Progenitor cell of endocrine pancreas (in vitro differentiated cells): ENCODE measurements around the gene OSBPL6. TPM values are rescaled to one million over a fixed set of nuclear protein-coding genes. Genes with fewer than 3 reads are reported as not detected.

Experiments used
- DNase-seq: peaks from one replicate; pipeline ENCODE4 v3.0.0; 2021; ENCODE audit warnings: low spot score; ENCODE audit not compliant: unreplicated experiment
- H3K27ac Mint-ChIP-seq: 2 replicates; pipeline ENCODE4 v1.8.0; 2021; ENCODE audit warnings: mild to moderate bottlenecking, moderate library complexity, mixed read lengths
- H3K27me3 Mint-ChIP-seq: 2 replicates; pipeline ENCODE4 v1.8.0; 2021; ENCODE audit warnings: mixed read lengths
- H3K36me3 Mint-ChIP-seq: 2 replicates; pipeline ENCODE4 v1.8.0; 2022; ENCODE audit warnings: mixed read lengths; ENCODE audit not compliant: insufficient read depth
- H3K4me1 Mint-ChIP-seq: 2 replicates; pipeline ENCODE4 v1.8.0; 2021; ENCODE audit warnings: low read depth, mixed read lengths
- H3K4me3 Mint-ChIP-seq: 2 replicates; pipeline ENCODE4 v1.8.0; 2021; ENCODE audit warnings: low read depth, mild to moderate bottlenecking, moderate library complexity, mixed read lengths
- H3K9me3 Mint-ChIP-seq: 2 replicates; pipeline ENCODE4 v1.8.0; 2021; ENCODE audit warnings: low read depth, mixed read lengths
- total RNA-seq: library from RNA; stranded (reverse); gene quantifications from 2 replicates; pipeline ENCODE4 v1.2.1, GENCODE V29; 2021
- TF ChIP-seq, protein P1 (sequence below): fragments of 200-600 bp; sonication (generic); IDR thresholded peaks from one replicate; pipeline ENCODE4 v1.5.0; 2021; ENCODE audit warnings: antibody characterized with exemption, mild to moderate bottlenecking; ENCODE audit not compliant: unreplicated experiment

Gene OSBPL6
- total RNA-seq, 1 donor from 2014 or later: 2.4 TPM

DNA sequence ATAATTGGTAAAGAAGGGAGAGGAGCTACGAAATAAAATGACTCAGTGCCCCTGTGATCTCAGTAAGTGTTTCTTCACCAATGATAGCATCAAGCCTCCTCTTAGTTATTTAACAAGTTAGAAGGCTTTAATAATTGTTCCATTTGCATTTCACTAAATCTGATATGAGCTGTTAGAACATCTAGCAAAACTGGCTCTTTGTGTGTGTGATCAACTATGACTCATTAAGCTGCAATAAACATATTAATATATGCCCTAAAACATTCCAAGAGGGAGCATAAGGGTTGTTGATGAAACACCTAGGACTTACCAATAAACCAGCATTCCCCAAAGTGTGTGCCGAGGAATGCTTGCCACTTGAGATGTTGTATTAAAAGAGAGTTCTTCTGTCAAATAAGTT is 115.2 kb downstream of the OSBPL6 start:
- TF ChIP-seq, protein P1, sequence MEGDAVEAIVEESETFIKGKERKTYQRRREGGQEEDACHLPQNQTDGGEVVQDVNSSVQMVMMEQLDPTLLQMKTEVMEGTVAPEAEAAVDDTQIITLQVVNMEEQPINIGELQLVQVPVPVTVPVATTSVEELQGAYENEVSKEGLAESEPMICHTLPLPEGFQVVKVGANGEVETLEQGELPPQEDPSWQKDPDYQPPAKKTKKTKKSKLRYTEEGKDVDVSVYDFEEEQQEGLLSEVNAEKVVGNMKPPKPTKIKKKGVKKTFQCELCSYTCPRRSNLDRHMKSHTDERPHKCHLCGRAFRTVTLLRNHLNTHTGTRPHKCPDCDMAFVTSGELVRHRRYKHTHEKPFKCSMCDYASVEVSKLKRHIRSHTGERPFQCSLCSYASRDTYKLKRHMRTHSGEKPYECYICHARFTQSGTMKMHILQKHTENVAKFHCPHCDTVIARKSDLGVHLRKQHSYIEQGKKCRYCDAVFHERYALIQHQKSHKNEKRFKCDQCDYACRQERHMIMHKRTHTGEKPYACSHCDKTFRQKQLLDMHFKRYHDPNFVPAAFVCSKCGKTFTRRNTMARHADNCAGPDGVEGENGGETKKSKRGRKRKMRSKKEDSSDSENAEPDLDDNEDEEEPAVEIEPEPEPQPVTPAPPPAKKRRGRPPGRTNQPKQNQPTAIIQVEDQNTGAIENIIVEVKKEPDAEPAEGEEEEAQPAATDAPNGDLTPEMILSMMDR: no peak
- Mint-ChIP-seq H3K36me3 (no peaks in the 10 kb centered on the region), H3K9me3 (no peaks in the 10 kb centered on the region), H3K27ac (no peak overlapping the region), H3K4me3 (no peak overlapping the region), H3K27me3 (peaks cover 5% of the 10 kb centered on the region), H3K4me1 (peaks cover 16% of the 10 kb centered on the region)
- no peak for DNase-seq

GRCh38 chr2:178315078-178315477 is 120.8 kb downstream of the OSBPL6 start:
- Mint-ChIP-seq H3K27ac (no peak overlapping the region), H3K27me3 (peaks cover 5% of the 10 kb centered on the region), H3K4me1 (peaks cover 11% of the 10 kb centered on the region), H3K9me3 (no peaks in the 10 kb centered on the region), H3K36me3 (no peaks in the 10 kb centered on the region), H3K4me3 (no peak overlapping the region)
- TF ChIP-seq, protein P1: no peak
- DNase-seq: no peak

DNA sequence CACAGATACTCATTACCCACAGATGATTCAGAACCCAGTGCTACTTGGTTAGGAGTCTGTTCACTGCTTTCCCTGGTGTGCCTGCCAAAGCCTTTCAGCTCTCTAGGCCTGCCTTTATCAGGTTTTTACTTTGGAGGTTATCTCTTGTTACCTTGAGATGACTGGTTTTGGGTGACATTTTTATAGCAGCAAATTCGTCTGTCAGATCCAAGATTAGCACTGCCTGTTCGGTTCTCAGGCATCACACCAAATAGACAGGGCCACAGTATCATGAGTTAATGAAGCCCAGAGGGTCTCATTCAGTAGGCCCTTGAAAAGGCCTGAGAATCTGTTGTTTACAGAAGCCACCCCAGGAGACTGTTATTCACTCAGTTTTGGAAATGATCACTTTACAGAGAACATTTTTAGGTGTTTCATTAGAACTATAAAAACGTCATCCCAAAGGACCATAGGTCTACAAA is 121.2 kb downstream of the OSBPL6 start:
- DNase-seq: no peak
- Mint-ChIP-seq H3K4me1 (peaks cover 12% of the 10 kb centered on the region), H3K27ac (no peak overlapping the region), H3K9me3 (no peaks in the 10 kb centered on the region), H3K27me3 (peaks cover 5% of the 10 kb centered on the region), H3K36me3 (no peaks in the 10 kb centered on the region), H3K4me3 (no peak overlapping the region)
- TF ChIP-seq, protein P1: no peak

DNA sequence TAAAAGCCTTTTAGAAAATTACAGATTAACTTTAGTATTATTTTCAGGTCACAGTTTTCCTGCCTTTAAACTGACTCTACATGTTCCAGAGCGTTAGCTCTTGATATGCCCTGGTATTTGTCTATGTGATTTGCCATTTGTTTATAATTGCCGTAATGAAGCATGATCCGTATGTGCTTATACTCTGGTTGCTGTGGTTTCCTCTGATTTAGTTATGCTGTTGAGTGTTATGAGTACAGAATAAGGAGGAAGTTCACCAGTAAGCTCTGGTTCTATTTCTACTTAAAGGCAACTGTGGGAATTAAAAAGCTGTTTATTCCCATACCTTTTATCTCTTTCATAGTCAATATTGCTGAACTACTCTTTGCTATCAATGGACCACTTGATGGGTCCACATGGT is 123.5 kb downstream of the OSBPL6 start:
- TF ChIP-seq, protein P1: no peak
- Mint-ChIP-seq H3K4me1 (peaks cover 12% of the 10 kb centered on the region), H3K27me3 (no peaks in the 10 kb centered on the region), H3K9me3 (no peaks in the 10 kb centered on the region), H3K27ac (no peak overlapping the region), H3K36me3 (no peaks in the 10 kb centered on the region), H3K4me3 (no peak overlapping the region)
- DNase-seq: no peak

DNA sequence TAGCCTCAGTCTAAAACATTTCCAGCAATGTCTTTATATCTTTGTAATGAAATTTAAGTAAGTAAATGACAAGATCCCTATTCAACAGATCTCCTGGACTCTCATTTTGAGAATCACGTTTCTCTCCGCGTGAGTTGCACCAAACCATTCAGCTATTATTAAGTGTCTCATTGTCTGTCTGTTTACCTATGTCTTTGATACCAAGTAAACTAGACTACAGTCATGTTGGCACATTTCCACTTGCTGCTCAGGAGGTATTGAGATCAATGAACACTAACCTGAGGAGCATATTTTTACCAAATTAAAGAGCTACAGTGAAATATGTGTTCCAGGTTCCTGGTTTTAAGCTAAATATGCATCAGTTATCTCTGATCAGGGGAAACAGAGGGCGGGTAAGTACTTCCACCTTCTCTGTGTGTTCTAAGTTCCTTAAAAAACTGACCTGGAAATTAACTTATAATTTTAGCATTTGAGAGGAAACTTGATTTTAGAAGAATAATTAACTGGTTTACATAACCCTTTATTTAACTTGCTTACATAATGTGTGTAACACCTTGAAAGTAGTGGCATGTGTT is 125.8 kb downstream of the OSBPL6 start:
- no peak for DNase-seq
- Mint-ChIP-seq H3K27me3 (no peaks in the 10 kb centered on the region), H3K9me3 (no peaks in the 10 kb centered on the region), H3K4me1 (peaks cover 10% of the 10 kb centered on the region), H3K36me3 (no peaks in the 10 kb centered on the region), H3K27ac (no peak overlapping the region), H3K4me3 (no peak overlapping the region)
- TF ChIP-seq, protein P1: no peak
